ENCODE measurements around the gene SPECC1. TPM values are rescaled to one million over a fixed set of nuclear protein-coding genes. Genes with fewer than 3 reads are reported as not detected.

SPECC1 gene
- polyA plus RNA-seq, 3 donors, result 36.0 to 58.4 (median 50.5) TPM

- Histone ChIP-seq H3K4me2 (replicated peaks; ENCODE audit: extremely low read depth, low read length, poor library complexity, severe bottlenecking) (no peak overlapping the region), H3K9ac (ENCODE audit: insufficient read depth, low read length, poor library complexity, severe bottlenecking) (no peak overlapping the region), H3K9me3 (replicated peaks in 1 of 2; ENCODE audit: control insufficient read depth in 1 of 2, insufficient read depth in 1 of 2, low read length in 2 of 2) (no peaks in the 10 kb centered on the region), H3K4me3 (replicated peaks in 1 of 3; ENCODE audit: low read depth in 2 of 3, low read length in 3 of 3) (no peak overlapping the region), H3K79me2 (ENCODE audit: insufficient read depth, low read length) (peaks cover 39% of the 10 kb centered on the region), H3K27me3 (ENCODE audit: control insufficient read depth in 2 of 2, insufficient read depth in 2 of 2, low read length in 2 of 2) (no peaks in the 10 kb centered on the region), H2AFZ (ENCODE audit: insufficient read depth, low read depth, low read length, poor library complexity, severe bottlenecking) (no peak overlapping the region), H4K20me1 (ENCODE audit: insufficient read depth, low read length) (peaks cover 32% of the 10 kb centered on the region), H3K27ac (ENCODE audit: low read depth in 1 of 2, low read length in 2 of 2) (no peak overlapping the region), H3K4me1 (ENCODE audit: control insufficient read depth in 1 of 2, insufficient read depth in 2 of 2, low read length in 2 of 2) (no peaks in the 10 kb centered on the region), H3K36me3 (replicated peaks in 1 of 2; ENCODE audit: control insufficient read depth in 1 of 2, insufficient read depth in 2 of 2, low read length in 2 of 2) (peaks cover 70 to 94% of the 10 kb centered on the region in 2 donors)
- no peak for TF ChIP-seq CTCF (IDR thresholded peaks at IDR 0.05)
- WGBS (ENCODE audit: insufficient coverage), result no CpG with 5 or more reads among the region's 3 CpGs
- H3K4me1 Mint-ChIP-seq, result peaks cover 4% of the 10 kb centered on the region
- H3K4me3 Mint-ChIP-seq, result no peak overlapping the region
- DNase-seq, result no peak
- H3K27me3 Mint-ChIP-seq (ENCODE audit: low read depth in 3 of 3), result no peaks in the 10 kb centered on the region
- no peak overlapping the region for H3K27ac Mint-ChIP-seq
- peaks cover 70 to 92% of the 10 kb centered on the region in 2 donors for H3K36me3 Mint-ChIP-seq
- H3K9me3 Mint-ChIP-seq, result peaks cover 0 to 3% (median 0%) of the 10 kb centered on the region in 7 donors
- intact Hi-C loops (cut with micrococcal nuclease), result no loop called here
Observed at GRCh38 chr17:20208717-20209116, 199.6 kb downstream of the SPECC1 start.

- no peaks in the 10 kb centered on the region for H3K4me1 Mint-ChIP-seq
Observed at GRCh38 chr17:20210180-20210579, 201.0 kb downstream of the SPECC1 start.

More at GRCh38 chr17:20210180-20210579, 201.0 kb downstream of the SPECC1 start:
- no peak overlapping the region for H3K27ac ChIP-seq (ENCODE audit: low read depth in 1 of 2, low read length in 2 of 2)
- Mint-ChIP-seq H3K36me3 (peaks cover 61 to 93% of the 10 kb centered on the region in 2 donors), H3K27me3 (ENCODE audit: low read depth in 3 of 3) (no peaks in the 10 kb centered on the region), H3K27ac (no peak overlapping the region), H3K4me3 (no peak overlapping the region), H3K9me3 (peaks cover 0 to 3% (median 0%) of the 10 kb centered on the region in 7 donors)
- no peaks in the 10 kb centered on the region for H3K4me1 ChIP-seq (ENCODE audit: control insufficient read depth in 1 of 2, insufficient read depth in 2 of 2, low read length in 2 of 2)
- WGBS (ENCODE audit: insufficient coverage), result 100% methylated on average over 3 of the region's 4 CpGs
- no peaks in the 10 kb centered on the region for H3K27me3 ChIP-seq (ENCODE audit: control insufficient read depth in 2 of 2, insufficient read depth in 2 of 2, low read length in 2 of 2)
- no peak overlapping the region for H2AFZ ChIP-seq (ENCODE audit: insufficient read depth, low read depth, low read length, poor library complexity, severe bottlenecking)
- H3K4me3 ChIP-seq (replicated peaks in 1 of 3; ENCODE audit: low read depth in 2 of 3, low read length in 3 of 3), result no peak overlapping the region
- H4K20me1 ChIP-seq (ENCODE audit: insufficient read depth, low read length), result peaks cover 35% of the 10 kb centered on the region
- no peak overlapping the region for H3K4me2 ChIP-seq (replicated peaks; ENCODE audit: extremely low read depth, low read length, poor library complexity, severe bottlenecking)
- no peaks in the 10 kb centered on the region for H3K9me3 ChIP-seq (replicated peaks in 1 of 2; ENCODE audit: control insufficient read depth in 1 of 2, insufficient read depth in 1 of 2, low read length in 2 of 2)
- peaks cover 66 to 94% of the 10 kb centered on the region in 2 donors for H3K36me3 ChIP-seq (replicated peaks in 1 of 2; ENCODE audit: control insufficient read depth in 1 of 2, insufficient read depth in 2 of 2, low read length in 2 of 2)
- no peak for DNase-seq
- no peak overlapping the region for H3K9ac ChIP-seq (ENCODE audit: insufficient read depth, low read length, poor library complexity, severe bottlenecking)
- H3K79me2 ChIP-seq (ENCODE audit: insufficient read depth, low read length), result peaks cover 39% of the 10 kb centered on the region
- intact Hi-C loops (cut with micrococcal nuclease), result no loop called here
- TF ChIP-seq CTCF (IDR thresholded peaks at IDR 0.05), result no peak
